ENCODE results near the gene ENTPD6.

Gene ENTPD6

DNA sequence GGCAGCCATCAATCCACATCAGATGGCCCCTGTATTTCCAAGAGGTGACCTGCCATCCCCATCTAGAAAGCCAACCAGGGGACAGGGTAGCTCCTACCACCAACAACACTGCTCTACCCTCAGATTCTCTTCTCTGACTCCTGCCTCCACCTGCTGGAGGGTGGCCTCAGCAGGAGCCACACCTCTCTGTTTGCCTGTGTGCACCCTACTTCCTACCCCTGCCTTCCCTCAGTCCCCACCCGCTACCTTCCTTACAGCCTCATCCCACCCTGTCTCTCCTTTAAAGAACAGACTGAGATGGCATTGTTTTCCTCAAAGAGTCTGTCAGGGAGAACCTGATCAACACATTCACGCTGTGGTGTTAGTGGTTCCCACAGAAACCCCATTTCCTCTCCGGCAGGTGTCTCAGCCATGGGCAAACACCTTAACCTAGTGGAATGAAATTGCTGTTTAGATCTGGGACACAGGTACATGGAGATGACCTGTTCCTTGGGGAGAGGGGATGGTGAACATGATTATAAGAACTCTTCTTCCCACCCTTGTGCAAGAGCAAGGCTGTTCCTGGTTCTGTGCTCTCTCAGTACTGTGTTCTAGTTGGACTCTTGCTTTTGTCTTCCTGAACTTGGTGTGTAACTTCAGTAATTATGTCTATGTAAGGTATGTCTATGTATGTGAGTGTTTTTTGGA, 1.8 kb downstream of the ENTPD6 start:
- peak overlapping the region; percentile 3 for H3K4me3 ChIP-seq (ENCODE audit: low read depth, low read length)
- TF ChIP-seq, protein P1, sequence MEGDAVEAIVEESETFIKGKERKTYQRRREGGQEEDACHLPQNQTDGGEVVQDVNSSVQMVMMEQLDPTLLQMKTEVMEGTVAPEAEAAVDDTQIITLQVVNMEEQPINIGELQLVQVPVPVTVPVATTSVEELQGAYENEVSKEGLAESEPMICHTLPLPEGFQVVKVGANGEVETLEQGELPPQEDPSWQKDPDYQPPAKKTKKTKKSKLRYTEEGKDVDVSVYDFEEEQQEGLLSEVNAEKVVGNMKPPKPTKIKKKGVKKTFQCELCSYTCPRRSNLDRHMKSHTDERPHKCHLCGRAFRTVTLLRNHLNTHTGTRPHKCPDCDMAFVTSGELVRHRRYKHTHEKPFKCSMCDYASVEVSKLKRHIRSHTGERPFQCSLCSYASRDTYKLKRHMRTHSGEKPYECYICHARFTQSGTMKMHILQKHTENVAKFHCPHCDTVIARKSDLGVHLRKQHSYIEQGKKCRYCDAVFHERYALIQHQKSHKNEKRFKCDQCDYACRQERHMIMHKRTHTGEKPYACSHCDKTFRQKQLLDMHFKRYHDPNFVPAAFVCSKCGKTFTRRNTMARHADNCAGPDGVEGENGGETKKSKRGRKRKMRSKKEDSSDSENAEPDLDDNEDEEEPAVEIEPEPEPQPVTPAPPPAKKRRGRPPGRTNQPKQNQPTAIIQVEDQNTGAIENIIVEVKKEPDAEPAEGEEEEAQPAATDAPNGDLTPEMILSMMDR (IDR thresholded peaks at IDR 0.05; ENCODE audit: borderline replicate concordance, insufficient read depth, low read depth, low read length) = 0 out of 2 replicates have a peak, but pooled peaks have one; percentile 13

DNA sequence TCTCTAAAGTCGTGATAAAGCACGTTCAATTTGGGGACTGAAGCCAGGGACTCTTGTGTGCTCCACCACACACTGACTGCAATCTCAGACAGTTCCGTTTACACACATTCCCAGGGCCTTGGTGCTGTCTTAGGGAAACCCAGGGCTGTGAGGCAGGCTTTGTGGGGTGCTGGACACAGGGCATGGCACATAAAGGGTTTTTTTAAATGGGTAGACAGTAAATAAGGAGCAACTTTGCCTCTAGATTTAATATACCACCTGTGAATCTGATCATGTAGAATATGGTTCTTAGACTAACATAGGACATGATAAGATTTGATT, 2.3 kb downstream of the ENTPD6 start:
- H3K4me3 ChIP-seq (ENCODE audit: low read depth, low read length) = no peak overlapping the region

DNA sequence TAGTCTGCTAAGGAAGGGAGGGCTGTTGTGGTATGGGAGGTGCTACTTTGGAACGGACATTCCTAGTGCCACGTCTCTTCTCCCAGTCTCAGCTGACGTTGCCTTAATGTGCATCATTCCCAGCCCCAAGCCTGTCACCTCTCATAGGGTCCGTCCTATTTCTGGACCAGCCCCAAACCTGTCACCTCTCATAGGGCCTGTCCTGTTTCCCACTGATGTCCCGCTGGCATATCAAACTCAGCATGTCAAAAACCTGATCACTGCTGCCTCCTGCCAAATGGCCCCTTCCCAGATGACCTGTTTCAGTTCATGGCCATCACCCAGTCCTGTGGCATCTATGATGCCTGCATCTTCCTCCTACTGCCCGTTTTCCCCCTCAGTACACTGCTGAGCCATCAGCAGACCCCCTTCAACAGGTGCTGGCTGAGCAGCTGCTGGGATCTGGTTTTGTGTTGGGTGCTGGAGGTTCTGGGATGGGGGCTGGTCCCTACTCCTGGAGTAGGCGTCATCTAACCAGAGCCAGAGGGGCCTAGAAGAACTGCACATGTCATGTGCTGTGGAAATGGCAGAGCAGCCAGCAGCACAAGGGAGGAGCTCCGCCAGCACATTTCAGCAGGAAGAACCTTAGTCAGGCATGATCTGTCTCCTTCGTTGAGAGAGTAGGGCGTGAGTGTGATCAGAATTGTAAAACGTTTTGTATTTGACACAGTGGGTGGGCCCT, 3.3 kb downstream of the ENTPD6 start:
- H3K4me3 ChIP-seq (ENCODE audit: low read depth, low read length) = no peak overlapping the region
- TF ChIP-seq, protein P1 (IDR thresholded peaks at IDR 0.05; ENCODE audit: borderline replicate concordance, insufficient read depth, low read depth, low read length) = no peak

More for the DNA sequence above, 2.3 kb downstream of the ENTPD6 start:
- TF ChIP-seq, protein P1 (IDR thresholded peaks at IDR 0.05; ENCODE audit: borderline replicate concordance, insufficient read depth, low read depth, low read length) = no peak

DNA sequence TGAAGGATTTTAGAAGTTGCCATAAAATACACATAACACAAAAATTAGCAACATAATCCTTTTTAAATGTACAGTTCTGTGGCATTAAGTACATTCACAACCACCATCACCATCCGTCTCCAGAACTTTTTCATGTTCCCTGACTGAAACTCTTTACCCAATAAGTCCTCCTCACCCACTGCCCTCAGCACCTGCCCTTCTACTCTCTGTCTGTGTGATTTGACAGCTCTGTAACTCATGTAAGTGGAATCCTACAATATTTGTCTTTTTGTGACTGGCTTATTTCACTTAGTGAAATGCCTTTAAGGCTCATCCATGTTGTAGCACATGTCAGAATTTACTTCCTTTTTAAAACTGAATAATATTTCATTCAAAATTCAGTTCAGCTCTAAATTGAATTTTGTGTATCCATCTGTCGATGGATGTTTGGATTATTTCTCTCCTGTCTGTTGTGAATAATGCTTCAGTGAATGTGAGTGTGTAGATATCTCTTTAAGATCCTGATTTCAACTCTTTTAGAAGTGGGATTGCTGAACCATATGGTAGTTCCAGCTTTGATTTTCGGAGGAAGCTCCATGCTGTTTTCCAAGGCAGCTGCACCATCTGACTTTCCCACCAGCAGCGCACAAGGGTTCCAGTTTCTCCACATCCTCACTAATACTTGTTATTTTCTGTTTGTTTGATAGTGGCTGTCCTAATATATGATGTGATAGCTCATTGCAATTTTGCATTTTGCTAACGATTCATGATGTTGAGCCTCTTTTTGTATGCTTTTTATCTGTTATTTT, 4.2 kb downstream of the ENTPD6 start:
- H3K4me3 ChIP-seq (ENCODE audit: low read depth, low read length) = no peak overlapping the region
- TF ChIP-seq, protein P1 (IDR thresholded peaks at IDR 0.05; ENCODE audit: borderline replicate concordance, insufficient read depth, low read depth, low read length) = no peak

DNA sequence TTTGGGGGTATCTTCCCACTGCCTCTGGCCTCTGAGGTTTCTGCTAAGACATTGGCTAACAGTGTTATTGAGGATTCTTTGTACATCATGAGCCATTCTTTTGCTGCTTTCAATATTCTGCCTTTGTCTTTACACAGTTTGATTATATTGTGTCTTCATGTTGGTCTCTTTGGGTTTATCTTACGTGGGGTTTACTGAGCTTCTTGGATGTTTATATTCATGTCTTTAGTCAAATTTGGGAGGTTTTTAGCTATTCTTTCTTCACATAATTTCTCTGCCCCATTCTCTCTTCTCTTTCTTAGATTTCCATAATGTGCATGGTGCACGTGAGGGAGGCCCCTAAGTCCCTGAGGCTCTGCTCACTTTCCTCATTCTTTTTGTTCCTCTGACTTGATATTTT, 7.6 kb downstream of the ENTPD6 start:
- no peak overlapping the region for H3K4me3 ChIP-seq (ENCODE audit: low read depth, low read length)
- TF ChIP-seq, protein P1 (IDR thresholded peaks at IDR 0.05; ENCODE audit: borderline replicate concordance, insufficient read depth, low read depth, low read length) = no peak

DNA sequence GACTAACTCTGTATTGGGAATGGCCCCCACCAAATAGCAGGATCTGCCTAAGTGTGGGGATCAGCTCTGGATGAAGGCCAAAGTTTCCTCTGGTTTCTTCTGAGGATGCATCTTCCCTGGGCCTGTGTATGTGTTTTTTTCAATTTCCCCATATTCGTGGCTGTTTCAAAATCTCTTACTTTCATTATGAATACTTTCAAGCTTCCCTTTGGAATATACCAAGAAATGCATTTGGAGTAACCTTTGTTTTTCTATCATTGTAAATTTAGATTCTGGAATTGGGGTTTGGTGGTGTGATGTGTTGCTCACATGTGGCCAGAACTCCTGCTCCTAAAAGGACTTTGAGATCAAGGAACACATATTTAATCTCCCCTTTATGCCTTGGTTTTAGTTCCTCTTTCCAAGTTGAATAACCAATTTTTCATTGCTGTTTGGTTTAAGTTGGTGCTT, 8.4 kb downstream of the ENTPD6 start:
- TF ChIP-seq, protein P1 (IDR thresholded peaks at IDR 0.05; ENCODE audit: borderline replicate concordance, insufficient read depth, low read depth, low read length) = no peak
- H3K4me3 ChIP-seq (ENCODE audit: low read depth, low read length) = no peak overlapping the region
